ENCODE data around the gene NOC2L. TPM values are rescaled to one million over a fixed set of nuclear protein-coding genes. Genes with fewer than 3 reads are reported as not detected.

Gene NOC2L
- polyA plus RNA-seq, 2 of the 4 experiments (the other 2 are of a cell fraction), result 48.4 to 73.5 TPM

DNA sequence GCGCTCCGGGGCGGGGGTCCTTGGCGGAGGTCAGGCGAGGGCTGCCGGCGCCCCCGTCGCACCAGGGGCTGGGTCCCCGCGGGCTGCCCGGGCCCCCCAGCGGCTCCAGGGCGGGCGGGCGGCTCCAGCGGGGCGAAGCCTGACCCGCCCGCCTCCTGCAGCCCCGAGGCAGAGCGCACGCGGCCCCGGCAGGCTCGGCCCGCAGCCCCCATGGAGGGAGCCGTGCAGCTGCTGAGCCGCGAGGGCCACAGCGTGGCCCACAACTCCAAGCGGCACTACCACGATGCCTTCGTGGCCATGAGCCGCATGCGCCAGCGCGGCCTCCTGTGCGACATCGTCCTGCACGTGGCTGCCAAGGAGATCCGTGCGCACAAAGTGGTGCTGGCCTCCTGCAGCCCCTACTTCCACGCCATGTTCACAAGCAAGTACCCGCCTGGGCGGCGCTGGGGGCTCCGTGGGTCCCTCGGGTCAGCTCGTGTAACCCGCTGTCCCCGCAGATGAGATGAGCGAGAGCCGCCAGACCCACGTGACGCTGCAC lies 2.1 kb upstream of the NOC2L start:
- FAIRE-seq, result no peak
- ChIA-PET CTCF (interaction anchor here (0.8 kb wide), 1 partner anchor 20 kb away, joined by 3 read pairs; no protein-coding TSS in a partner anchor), POLR2A (no interaction called here)
- H3K27ac ChIP-seq, result peak overlapping the region; percentile 89 to 93
- peak overlapping the region; percentile 82 for H3K4me2 ChIP-seq
- H3K9me3 ChIP-seq, result no peaks in the 10 kb centered on the region
- no peak for TF ChIP-seq HEYL (CRISPR knock-in tag; IDR thresholded peaks at IDR 0.05)
- no peak for TF ChIP-seq NPAS2 (CRISPR knock-in tag; IDR thresholded peaks at IDR 0.05; ENCODE audit: borderline replicate concordance)
- TF ChIP-seq CHD2 (IDR thresholded peaks at IDR 0.05; ENCODE audit: low read length, partially characterized antibody), result no peak
- TF ChIP-seq MAFK (IDR thresholded peaks at IDR 0.05; ENCODE audit: partially characterized antibody), result no peak
- TF ChIP-seq FOXS1 (CRISPR knock-in tag; IDR thresholded peaks at IDR 0.05), result no peak
- no peak for DNase-seq (ENCODE audit: low read depth in 1 of 2, low spot score in 1 of 2)
- peaks cover 20% of the 10 kb centered on the region for H3K4me1 ChIP-seq
- no peak for ATAC-seq
- WGBS (ENCODE audit: missing lambda C conversion rate), result no CpG with 5 or more reads among the region's 56 CpGs
- H3K4me3 ChIP-seq, result peak overlapping the region; percentile 84

DNA sequence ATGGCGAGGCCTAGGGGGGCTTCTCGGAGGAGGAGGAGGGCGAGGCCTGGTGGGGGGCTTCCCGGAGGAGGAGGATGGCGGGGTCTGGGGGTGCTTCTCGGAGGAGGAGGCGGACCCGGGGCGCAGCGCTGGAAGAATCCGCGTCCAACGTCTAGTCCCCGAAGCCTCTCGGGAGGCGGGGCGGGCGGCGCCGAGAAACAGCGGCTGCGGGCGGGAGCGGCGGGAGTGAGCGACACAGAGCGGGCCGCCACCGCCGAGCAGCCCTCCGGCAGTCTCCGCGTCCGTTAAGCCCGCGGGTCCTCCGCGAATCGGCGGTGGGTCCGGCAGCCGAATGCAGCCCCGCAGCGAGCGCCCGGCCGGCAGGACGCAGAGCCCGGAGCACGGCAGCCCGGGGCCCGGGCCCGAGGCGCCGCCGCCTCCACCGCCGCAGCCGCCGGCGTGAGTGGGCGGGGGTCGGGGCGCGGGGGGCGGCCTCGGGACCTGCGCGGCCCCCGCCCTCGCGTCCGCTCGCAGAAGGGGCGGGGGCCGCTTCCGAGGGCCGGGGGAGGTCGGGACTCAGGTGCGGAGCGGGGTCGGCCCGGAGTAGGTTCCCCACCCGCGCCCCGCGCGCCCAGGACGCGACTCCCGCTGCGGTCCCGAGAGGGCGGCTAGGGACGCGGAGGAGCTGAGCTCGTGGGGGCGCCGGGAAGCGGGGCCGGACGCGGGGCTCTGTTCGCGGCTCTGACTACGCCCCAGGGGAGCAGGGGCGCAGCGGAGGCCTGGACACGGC lies 1.5 kb upstream of the NOC2L start, which contains the start of gene KLHL17:
Gene KLHL17, plus strand, starts transcription at position 222 of the 769 bp plus-strand sequence. Its CDS starts 110 bp downstream, at position 332.
- Histone ChIP-seq H3K4me2 (peak within 1 kb of the TSS; percentile 82), H3K27ac (peak within 1 kb of the TSS; percentile 89 to 93), H3K9me3 (no peaks in the 10 kb centered on the region), H3K4me3 (peak within 1 kb of the TSS; percentile 84), H3K4me1 (peaks cover 13% of the 10 kb centered on the region)
- FAIRE-seq (no peak), DNase-seq (ENCODE audit: low read depth in 1 of 2, low spot score in 1 of 2) (peak in 1 of 2 experiments; percentile 62), ATAC-seq (peak; percentile 72 to 81)
- no peak for TF ChIP-seq RFX5 (IDR thresholded peaks at IDR 0.05)
- TF ChIP-seq RNF2 (IDR thresholded peaks at IDR 0.05; ENCODE audit: borderline replicate concordance, low read depth), result no peak
- TF ChIP-seq, protein P1, sequence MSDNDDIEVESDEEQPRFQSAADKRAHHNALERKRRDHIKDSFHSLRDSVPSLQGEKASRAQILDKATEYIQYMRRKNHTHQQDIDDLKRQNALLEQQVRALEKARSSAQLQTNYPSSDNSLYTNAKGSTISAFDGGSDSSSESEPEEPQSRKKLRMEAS (IDR thresholded peaks at IDR 0.05), result 0 out of 2 replicates have a peak, but pooled peaks have one; percentile 21
- no peak for TF ChIP-seq EHF (CRISPR knock-in tag; IDR thresholded peaks at IDR 0.05)
- TF ChIP-seq POLR2A (IDR thresholded peaks at IDR 0.05; ENCODE audit: low read length), result peak; percentile 35; the same call in 1 of the 2 replicates
- no peak for TF ChIP-seq EHMT2 (IDR thresholded peaks at IDR 0.05; ENCODE audit: low read depth)
- no peak for TF ChIP-seq RAD21 (conservative IDR thresholded peaks at IDR 0.05 in 1 of 2, IDR thresholded peaks at IDR 0.05 in 1 of 2)
- no peak for TF ChIP-seq MYC (IDR thresholded peaks at IDR 0.05; ENCODE audit: borderline replicate concordance, low read length)
- no peak for TF ChIP-seq NPAS2 (CRISPR knock-in tag; IDR thresholded peaks at IDR 0.05; ENCODE audit: borderline replicate concordance)
- TF ChIP-seq PHF8 (IDR thresholded peaks at IDR 0.05; ENCODE audit: borderline replicate concordance, low read depth), result no peak
- TF ChIP-seq NR3C1 (IDR thresholded peaks at IDR 0.05), result no peak
- TF ChIP-seq BHLHE40 (IDR thresholded peaks at IDR 0.05; ENCODE audit: low read depth, low read length), result no peak
- TF ChIP-seq BCL3 (IDR thresholded peaks at IDR 0.05), result no peak
- no peak for TF ChIP-seq CBX8 (IDR thresholded peaks at IDR 0.05)
- no peak for TF ChIP-seq GATA3 (IDR thresholded peaks at IDR 0.05; ENCODE audit: borderline replicate concordance)
- TF ChIP-seq NFE2L2 (conservative IDR thresholded peaks at IDR 0.05; ENCODE audit: low read length), result no peak
- peak; percentile 98 for TF ChIP-seq ZFP36 (IDR thresholded peaks at IDR 0.05; ENCODE audit: borderline replicate concordance, partially characterized antibody)
- TF ChIP-seq JUN (IDR thresholded peaks at IDR 0.05), result peak in 1 of 2 experiments; percentile 37; a peak in 1 of 5 replicates
- ChIA-PET POLR2A (no interaction called here), CTCF (interaction anchor here (0.8 kb wide), 1 partner anchor 19 kb away, joined by 3 read pairs; no protein-coding TSS in a partner anchor)
- WGBS (ENCODE audit: missing lambda C conversion rate), result no CpG with 5 or more reads among the region's 109 CpGs

Data from A549 (cell line).